GM19240 (cell line): ENCODE results near the gene SH3GLB2.
"Not testable (repeated sequence)": the region's sequence is repeated elsewhere in the genome, so short reads cannot be mapped to it uniquely, and the experiment has no call there.

ENCODE experiments used
- DNase-seq: peaks from one replicate; pipeline ENCODE4 v3.0.0; 2011; ENCODE audit warnings: low spot score; ENCODE audit not compliant: insufficient read length

SH3GLB2 gene

DNA sequence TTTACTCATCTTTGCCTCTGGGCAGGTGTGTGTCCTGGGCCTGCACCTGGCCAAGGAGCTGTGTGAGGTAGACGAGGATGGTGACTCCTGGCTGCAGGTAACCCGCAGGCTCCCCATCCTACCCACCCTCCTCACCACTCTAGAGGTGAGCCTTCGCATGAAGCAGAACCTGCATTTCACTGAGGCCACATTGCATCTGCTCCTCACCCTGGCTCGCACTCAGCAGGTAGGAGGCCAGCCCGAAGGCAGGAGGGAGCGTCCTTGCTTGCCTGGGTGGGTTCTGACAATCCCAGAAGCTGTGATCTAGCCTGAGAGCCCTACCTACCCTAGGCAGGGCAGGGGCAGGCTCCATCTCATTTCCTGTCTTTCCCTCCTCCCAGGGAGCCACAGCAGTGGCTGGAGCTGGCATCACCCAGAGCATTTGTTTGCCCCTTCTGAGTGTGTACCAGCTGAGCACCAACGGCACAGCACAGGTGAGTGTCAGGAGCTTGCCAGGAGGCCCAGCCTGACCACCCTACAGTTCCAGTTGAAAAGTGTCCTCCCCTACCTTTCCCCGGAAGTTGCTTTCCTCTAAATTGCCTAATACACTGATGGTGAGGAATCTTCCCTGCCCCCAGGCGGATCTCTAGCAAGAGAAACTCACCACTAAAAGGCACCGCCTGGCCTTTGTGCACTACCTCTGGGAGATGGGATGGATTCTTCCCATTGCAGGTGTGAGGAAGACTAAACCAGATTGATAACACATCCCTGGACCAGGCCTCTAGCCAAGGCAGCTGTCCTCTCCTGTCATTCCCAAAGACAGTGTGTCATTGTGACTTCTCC lies 26.4 kb downstream of the SH3GLB2 start:
- DNase-seq: no peak

DNA sequence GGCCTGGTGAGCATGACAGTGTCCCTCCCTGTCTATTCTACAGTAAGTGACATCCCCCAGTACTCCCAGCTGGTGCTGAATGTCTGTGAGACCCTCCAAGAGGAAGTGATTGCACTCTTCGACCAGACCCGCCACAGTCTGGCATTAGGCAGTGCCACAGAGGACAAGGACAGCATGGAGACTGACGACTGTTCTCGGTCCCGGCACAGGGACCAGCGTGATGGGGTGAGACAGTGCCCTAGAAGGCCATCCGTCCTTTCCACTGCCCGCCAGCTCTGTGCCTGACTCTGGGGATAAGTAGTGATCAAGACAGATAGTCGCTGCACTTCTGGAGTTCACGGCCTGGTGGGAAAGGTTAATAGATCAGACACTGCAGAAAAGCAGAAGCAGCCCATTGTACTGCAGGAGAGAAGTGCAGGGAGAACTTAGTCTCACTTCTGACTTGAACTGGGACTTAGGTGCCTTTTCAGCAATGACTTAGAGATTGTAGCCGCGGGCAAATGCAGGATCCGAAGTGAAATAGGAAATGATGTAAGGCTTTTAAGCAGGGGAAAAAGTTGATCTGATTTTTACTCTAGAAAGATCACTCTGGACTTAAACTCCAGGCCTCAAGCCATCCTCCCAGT lies 28.4 kb downstream of the SH3GLB2 start:
- no peak for DNase-seq

DNA sequence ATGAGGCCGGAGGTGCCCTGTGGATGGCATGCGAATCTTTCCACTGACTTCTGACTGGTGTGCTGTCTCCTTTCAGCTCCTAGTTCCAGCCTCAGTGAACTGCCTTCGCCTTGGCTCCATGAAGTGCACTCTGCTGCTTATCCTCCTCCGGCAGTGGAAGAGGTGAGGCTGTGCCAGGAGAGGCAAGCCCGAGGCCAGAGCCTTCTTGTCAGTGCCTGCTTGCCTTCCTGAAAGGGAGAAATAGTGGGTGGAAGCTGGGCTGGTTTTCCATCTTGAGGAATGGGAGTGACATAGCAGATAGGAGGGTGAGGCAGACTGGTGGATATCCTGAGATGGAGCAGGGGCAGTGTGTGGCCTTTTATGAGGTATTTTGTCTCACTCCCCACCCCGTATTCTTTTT lies 29.7 kb downstream of the SH3GLB2 start:
- no peak for DNase-seq

DNA sequence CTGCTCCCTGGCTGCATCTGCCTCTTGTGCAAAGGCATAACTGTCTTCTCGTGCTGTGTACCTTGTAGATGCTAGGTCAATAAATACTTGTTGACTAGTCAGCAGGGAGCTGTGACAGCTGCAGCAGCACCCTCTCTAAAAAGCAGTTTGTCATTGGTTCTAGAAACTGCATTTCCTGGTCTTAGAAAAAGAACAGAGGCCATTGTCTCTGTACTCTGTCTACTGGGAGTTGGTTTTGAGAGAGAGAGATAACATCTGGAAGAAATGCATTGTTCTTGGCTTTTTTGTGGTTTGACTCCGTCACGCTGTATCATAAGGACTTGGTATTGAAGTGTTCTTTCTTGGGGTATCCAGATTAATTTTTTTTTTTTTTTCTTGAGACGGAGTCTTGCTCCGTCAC lies 32.3 kb downstream of the SH3GLB2 start:
- no peak for DNase-seq

DNA sequence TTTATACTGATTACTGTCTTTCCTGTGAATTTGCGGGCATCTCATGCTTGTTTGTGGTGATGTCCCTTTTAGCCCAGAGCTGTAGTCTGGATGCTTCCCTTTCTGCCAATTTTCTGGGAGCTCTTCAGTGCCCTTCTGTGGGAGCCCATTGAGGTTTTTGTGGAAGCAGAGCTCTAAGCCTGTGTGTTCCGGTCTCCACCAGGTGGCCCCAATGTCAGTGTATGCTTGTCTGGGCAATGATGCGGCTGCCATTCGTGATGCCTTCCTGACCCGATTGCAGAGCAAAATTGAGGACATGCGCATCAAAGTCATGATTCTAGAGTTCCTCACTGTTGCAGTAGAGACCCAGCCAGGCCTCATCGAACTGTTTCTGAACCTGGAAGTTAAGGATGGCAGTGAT lies 35.1 kb downstream of the SH3GLB2 start:
- no peak for DNase-seq

DNA sequence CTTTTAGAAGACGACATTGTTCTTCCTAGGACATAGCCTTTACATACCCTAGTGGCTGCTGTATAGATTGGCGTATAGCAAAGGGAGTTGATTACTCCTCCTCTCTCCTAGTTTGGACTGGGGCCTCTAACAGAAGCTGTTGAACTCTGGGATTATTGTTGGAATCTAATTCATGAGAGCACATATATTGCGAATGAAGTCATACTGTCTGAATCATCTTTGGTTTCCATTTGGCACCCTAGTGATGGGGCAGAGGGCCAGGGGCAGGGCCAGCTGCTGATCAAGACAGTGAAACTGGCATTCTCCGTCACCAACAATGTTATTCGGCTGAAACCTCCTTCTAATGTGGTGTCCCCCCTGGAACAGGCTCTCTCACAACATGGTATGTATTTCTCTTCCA lies 40.3 kb downstream of the SH3GLB2 start:
- no peak for DNase-seq

DNA sequence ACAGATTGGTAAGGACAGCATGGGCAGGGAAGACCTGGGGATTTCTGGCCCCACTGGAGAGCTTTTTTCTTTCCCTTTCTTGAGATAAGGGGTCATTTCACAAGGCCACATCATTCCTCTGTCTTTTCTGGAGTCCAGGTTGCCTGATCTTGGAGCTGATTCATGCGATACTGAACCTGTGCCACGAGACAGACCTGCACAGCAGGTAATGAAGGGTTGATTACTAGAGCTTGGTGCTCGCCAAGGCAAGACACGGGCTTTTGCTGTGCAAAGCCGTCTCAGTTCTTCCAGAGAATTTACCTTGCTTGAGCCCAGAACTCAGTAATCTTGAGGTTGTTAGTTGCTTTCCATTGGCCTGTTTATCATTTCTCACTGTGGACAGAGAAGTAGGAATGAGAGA lies 41.5 kb downstream of the SH3GLB2 start:
- no peak for DNase-seq

DNA sequence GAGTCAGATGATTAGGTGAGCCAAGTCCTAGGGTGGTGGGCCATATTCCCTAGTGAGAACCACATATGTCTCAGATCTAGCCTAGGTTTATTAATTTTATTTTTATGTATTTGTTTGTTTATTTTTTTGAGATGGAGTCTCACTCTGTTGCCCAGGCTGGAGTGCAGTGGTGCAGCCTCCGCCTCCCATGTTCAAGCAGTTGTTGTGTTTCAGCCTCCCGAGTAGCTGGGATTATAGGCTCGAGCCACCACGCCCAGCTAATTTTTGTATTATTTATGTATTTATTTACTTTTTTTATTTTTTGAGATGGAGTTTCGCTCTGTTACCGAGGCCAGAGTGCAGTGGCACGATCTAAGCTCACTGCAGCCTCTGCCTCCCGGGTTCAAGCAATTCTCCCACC lies 44.6 kb downstream of the SH3GLB2 start:
- no peak for DNase-seq

DNA sequence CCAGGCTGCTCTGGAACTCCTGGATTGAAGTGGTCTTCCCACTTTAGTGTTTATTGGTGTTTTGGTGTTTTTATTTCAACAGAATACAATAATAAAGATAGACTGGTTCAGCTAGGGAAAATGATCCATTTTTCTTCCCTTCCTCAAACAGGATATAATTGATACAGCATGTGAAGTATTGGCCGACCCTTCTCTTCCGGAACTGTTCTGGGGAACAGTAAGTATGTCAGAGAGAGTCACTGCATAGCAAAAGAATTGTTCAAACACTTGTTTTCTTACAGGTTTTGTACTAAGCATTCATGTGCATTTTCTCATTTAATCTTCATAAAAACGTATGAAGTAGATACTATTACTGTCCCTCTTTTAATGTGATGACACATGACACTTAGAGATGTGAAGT lies 49.0 kb downstream of the SH3GLB2 start:
- DNase-seq: no peak

DNA sequence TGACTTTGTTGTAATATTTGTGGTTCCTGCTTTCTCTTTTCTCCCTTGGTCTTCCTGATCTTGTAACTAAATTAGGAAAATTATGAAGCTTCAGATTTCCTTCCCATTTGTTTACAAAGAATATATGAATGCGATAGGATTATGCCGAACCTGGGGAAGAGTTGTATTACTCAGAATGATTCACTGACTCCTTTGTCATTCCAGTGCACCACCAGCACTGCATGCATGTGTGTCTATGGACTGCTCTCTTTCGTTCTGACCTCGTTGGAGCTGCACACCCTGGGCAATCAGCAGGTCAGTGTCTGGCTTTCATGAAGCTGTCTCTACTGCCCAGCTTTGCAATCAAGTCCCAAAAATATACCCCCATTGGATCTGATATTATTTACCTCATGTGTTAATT lies 55.2 kb downstream of the SH3GLB2 start:
- DNase-seq: no peak

DNA sequence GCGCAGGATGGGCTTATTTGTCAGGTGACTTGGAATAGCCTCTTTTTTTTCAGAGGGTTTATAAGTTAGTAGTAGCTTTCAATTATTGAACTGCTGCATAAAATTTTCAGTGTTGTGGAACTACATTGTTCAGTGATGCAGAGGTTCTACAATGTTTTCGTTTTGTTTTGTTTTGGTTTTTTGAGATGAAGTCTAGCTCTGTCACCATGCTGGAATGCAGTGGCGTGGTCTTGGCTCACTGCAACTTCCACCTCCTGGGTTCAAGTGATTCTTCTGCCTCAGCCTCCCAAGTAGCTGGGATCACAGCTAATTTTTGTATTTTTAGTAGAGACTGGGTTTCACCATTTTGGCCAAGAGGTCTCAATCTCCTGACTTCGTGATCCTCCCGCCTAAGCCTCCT lies 58.6 kb downstream of the SH3GLB2 start:
- DNase-seq: no peak

DNA sequence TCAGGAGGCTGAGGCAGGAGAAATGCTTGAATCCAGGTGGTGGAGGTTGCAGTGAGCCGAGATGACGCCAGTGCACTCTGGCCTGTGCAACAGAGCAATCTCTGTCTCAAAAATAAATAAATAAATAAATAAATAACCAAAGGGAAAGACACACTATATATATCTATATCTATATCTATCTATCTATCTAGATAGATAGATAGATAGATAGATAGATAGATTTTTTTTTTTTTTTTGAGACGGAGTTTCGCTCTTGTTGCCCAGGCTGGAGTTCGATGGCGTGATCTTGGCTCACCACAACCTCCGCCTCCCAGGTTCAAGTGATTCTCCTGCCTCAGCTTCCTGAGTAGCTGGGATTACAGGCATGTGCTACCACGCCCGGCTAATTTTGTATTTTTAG lies 66.7 kb downstream of the SH3GLB2 start:
- DNase-seq: not testable (repeated sequence)
